Motor neuron (in vitro differentiated cells): ENCODE results near the gene TBCD. TPM values are rescaled to one million over a fixed set of nuclear protein-coding genes. Genes with fewer than 3 reads are reported as not detected.

Experiments used
- ATAC-seq, 8 experiments: fragments of 200-7000 bp; cut with Tn5 transposase; replicated peaks in 6 of 8; 2 replicates each; pipeline ENCODE4 v1.8.0; 2021; ENCODE audit warnings: mild to moderate bottlenecking in 8 of 8, moderate library complexity in 8 of 8
- H3K27ac ChIP-seq, 2 donors: fragments of 250-450 bp; sonication (Bioruptor Pico); 2 replicates each; pipeline ENCODE4 v1.9.0; 2021; ENCODE audit warnings: antibody characterized with exemption in 2 of 2, mild to moderate bottlenecking in 2 of 2, moderate library complexity in 1 of 2
- H3K4me1 ChIP-seq, 2 donors: fragments of 250-450 bp; sonication (Bioruptor Pico); replicated peaks in 1 of 2; 2 replicates each; pipeline ENCODE4 v1.6.1; 2021; ENCODE audit warnings: antibody characterized with exemption in 2 of 2, mild to moderate bottlenecking in 2 of 2, moderate library complexity in 1 of 2
- H3K4me3 ChIP-seq, 5 donors: fragments of 250-450 bp; sonication (Bioruptor Pico); 2 replicates each; pipeline ENCODE4 v1.9.0; 2021; ENCODE audit warnings: antibody characterized with exemption in 5 of 5, mild to moderate bottlenecking in 5 of 5, moderate library complexity in 4 of 5
- WGBS, 10 experiments: fragments of 450-650 bp; shearing (Covaris generic); methylation state at CpG; one replicate each; pipeline ENCODE4 v1.0.0; 2022; 5-methylcytosine and 5-hydroxymethylcytosine counted together
- in situ Hi-C, 9 experiments: fragments of 400-800 bp; cut with MboI; loops; one replicate each; pipeline ENCODE4 v1.15.0; 2021; ENCODE audit warnings: low sequenced_read_pairs in 9 of 9, low pct_unique_long_range_greater_than_20kb in 2 of 9; ENCODE audit not compliant: unreplicated experiment in 9 of 9
- total RNA-seq, 8 experiments: library from RNA; unstranded; fragments of 300-600 nt; gene quantifications; 2 replicates each; pipeline versions ENCODE4 v1.2.3 to v1.2.4, GENCODE V29; 2022

Gene TBCD
- total RNA-seq, 8 experiments from 2014 or later: 27.2 to 94.3 (median 47.2) TPM

GRCh38 chr17:82804442-82805191, 52.8 kb downstream of the TBCD start:
- WGBS, 10 experiments: 44 to 100% (median 90%) methylated on average over 2 to 13 of the region's 27 CpGs; no CpG with 5 or more reads in 5 of the 10 experiments

GRCh38 chr17:82805254-82805653, 53.4 kb downstream of the TBCD start:
- in situ Hi-C loops: no loop called here
- no peak overlapping the region for H3K27ac ChIP-seq
- no peak overlapping the region for H3K4me3 ChIP-seq
- H3K4me1 ChIP-seq: no peaks in the 10 kb centered on the region
- WGBS, 10 experiments: 60 to 100% (median 100%) methylated on average over 1 to 4 of the region's 13 CpGs; no CpG with 5 or more reads in 4 of the 10 experiments
- ATAC-seq: no peak

More at GRCh38 chr17:82804442-82805191, 52.8 kb downstream of the TBCD start:
- Histone ChIP-seq H3K27ac (no peak overlapping the region), H3K4me1 (no peaks in the 10 kb centered on the region), H3K4me3 (no peak overlapping the region)
- ATAC-seq: peak in 2 of 8 experiments; percentile 41 to 85
- in situ Hi-C loops: no loop called here

GRCh38 chr17:82805823-82806222, 54.0 kb downstream of the TBCD start:
- in situ Hi-C loops: no loop called here
- Histone ChIP-seq H3K27ac (no peak overlapping the region), H3K4me3 (no peak overlapping the region), H3K4me1 (no peaks in the 10 kb centered on the region)
- ATAC-seq: no peak
- 40 to 100% (median 88%) methylated on average over 1 to 12 of the region's 19 CpGs; no CpG with 5 or more reads in 4 of the 10 experiments for WGBS, 10 experiments

- no peak overlapping the region for H3K27ac ChIP-seq
- H3K4me3 ChIP-seq: no peak overlapping the region
- WGBS, 10 experiments: no CpG with 5 or more reads among the region's 21 CpGs
- in situ Hi-C loops: no loop called here
- no peaks in the 10 kb centered on the region for H3K4me1 ChIP-seq
- no peak for ATAC-seq
Observed at GRCh38 chr17:82806645-82807044, 54.8 kb downstream of the TBCD start.

DNA sequence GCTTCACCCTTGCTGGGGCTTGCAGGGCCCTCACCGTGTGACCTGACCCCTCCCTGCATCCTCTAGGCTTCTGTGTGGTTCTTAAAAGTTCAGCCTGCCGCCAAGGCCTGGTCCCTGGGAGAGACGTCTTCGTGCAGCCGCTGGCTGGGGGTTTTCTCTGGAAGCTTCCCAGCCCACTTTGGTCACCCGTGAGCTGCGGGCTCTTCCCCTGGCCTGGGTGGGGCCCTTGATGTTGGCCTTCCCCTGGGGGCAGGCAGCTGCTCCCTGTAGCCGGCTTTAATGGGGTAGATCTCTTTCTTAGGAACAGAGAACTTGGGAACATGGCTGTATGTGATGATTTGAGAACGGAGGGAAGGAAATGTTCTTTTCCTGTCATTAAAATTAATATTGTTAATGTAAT, 55.2 kb downstream of the TBCD start:
- H3K27ac ChIP-seq: no peak overlapping the region
- in situ Hi-C loops: no loop called here
- WGBS, 10 experiments: 70 to 100% (median 93%) methylated on average over 1 to 4 of the region's 9 CpGs; no CpG with 5 or more reads in 6 of the 10 experiments
- no peaks in the 10 kb centered on the region for H3K4me1 ChIP-seq
- ATAC-seq: peak in 1 of 8 experiments; percentile 22
- no peak overlapping the region for H3K4me3 ChIP-seq

DNA sequence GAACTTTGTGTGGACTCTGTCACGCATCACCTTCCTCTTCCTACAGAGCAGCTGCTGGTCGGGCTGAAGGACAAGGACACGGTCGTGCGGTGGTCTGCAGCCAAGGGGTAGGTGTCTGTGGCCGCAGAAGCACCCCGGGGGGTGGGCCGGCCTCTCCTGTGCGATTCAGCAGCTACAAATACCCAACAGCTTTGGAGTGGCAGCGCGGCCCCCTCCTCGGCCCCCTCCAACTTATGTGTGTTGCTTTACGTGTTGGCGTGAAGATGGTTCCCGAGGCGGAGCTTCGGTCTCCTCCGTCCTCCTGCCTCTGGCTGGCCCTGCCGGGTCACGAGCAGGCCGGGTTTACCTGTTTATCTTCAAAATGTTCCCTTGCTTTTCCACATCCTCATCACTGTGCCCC, 55.7 kb downstream of the TBCD start:
- Histone ChIP-seq H3K4me1 (no peaks in the 10 kb centered on the region), H3K4me3 (no peak overlapping the region), H3K27ac (no peak overlapping the region)
- in situ Hi-C loops: no loop called here
- WGBS, 10 experiments: 87 to 100% (median 93%) methylated on average over 1 to 18 of the region's 21 CpGs; no CpG with 5 or more reads in 5 of the 10 experiments
- ATAC-seq: no peak

- no peak overlapping the region for H3K27ac ChIP-seq
- no peak overlapping the region for H3K4me3 ChIP-seq
- no peaks in the 10 kb centered on the region for H3K4me1 ChIP-seq
- in situ Hi-C loops: no loop called here
- no peak for ATAC-seq
- WGBS, 10 experiments: 100% methylated on average over 1 of the region's 8 CpGs; no CpG with 5 or more reads in 9 of the 10 experiments
Observed at GRCh38 chr17:82808006-82808405, 56.1 kb downstream of the TBCD start.

- in situ Hi-C loops: no loop called here
- ATAC-seq: peak in 4 of 8 experiments; percentile 13 to 76 (median 32)
- WGBS, 10 experiments: 87 to 100% (median 92%) methylated on average over 2 to 19 of the region's 35 CpGs; no CpG with 5 or more reads in 6 of the 10 experiments
- no peaks in the 10 kb centered on the region for H3K4me1 ChIP-seq
- no peak overlapping the region for H3K27ac ChIP-seq
- no peak overlapping the region for H3K4me3 ChIP-seq
Observed at GRCh38 chr17:82808921-82809905, 57.3 kb downstream of the TBCD start.

DNA sequence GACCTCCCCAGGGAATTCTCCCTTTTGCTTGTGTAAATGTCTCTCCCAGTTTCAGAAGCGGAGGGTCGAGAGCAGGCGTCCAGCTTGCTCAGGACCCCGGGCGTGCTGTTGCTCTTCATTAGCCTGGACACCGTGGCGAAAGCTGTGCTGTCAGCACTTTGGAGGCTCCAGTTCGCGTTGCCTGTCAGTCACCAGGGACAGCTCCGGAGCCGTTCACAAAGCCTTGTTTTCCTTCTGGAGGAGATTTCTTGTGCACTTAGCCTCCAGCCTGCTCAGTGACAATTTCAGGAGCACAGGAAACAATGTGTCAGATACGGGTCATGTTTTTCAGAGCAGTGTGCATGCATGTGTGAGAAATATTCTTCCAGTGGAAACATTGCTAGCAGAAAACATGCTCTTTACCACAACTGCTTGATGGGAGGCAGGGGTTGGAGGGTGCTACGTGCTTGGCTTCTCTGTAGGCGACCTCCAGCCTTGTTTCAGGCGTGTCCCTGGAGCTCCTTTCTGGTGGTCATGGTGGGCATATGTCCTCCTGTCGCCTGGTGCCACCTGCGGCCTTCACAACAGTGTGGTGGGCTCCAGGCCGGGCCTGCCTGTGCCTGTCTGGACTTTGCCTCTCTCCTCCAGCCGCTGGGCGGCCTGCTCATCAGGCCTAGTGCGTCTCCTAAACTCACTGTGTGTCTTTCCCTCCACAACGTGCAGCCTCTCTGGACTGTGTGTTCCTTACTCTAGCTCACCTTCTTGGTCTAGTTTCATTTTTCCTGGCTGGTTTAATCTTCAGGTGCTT, 59.0 kb downstream of the TBCD start:
- no peak overlapping the region for H3K4me3 ChIP-seq
- in situ Hi-C loops: no loop called here
- ATAC-seq: no peak
- H3K27ac ChIP-seq: no peak overlapping the region
- no peaks in the 10 kb centered on the region for H3K4me1 ChIP-seq
- 70 to 100% (median 94%) methylated on average over 1 to 15 of the region's 22 CpGs; no CpG with 5 or more reads in 2 of the 10 experiments for WGBS, 10 experiments

DNA sequence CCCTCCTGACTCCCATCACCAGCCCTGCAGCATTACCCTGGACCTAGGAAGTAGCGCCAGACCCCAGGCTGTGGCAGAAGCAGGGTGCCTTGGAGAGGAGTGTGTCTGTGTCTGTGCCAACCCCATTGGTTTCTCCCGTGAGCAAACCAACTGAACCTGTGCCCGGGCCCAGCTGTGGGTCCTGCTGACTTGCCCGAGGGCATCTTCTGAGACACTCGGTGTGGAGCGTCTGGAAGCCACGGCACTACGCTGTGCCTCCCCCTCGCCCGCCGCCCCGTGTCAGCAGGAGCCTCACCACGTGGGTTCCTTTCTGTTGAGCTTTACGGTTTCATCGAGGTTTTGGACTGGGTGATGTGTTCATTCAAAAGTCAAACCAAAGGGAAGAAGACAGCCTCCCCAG, 60.2 kb downstream of the TBCD start:
- 0 to 100% (median 100%) methylated on average over 1 to 5 of the region's 15 CpGs; no CpG with 5 or more reads in 5 of the 10 experiments for WGBS, 10 experiments
- H3K4me1 ChIP-seq: no peaks in the 10 kb centered on the region
- no peak for ATAC-seq
- in situ Hi-C loops: no loop called here
- H3K4me3 ChIP-seq: no peak overlapping the region
- H3K27ac ChIP-seq: no peak overlapping the region

- no peak overlapping the region for H3K4me3 ChIP-seq
- in situ Hi-C loops: no loop called here
- no peak for ATAC-seq
- WGBS, 10 experiments: 40 to 100% (median 97%) methylated on average over 1 to 10 of the region's 17 CpGs; no CpG with 5 or more reads in 5 of the 10 experiments
- no peak overlapping the region for H3K27ac ChIP-seq
- no peaks in the 10 kb centered on the region for H3K4me1 ChIP-seq
Observed at GRCh38 chr17:82812601-82813000, 60.7 kb downstream of the TBCD start.

- ATAC-seq: no peak
- no peaks in the 10 kb centered on the region for H3K4me1 ChIP-seq
- no peak overlapping the region for H3K27ac ChIP-seq
- no peak overlapping the region for H3K4me3 ChIP-seq
- 81 to 100% (median 91%) methylated on average over 2 to 15 of the region's 23 CpGs for WGBS, 10 experiments
- in situ Hi-C loops: no loop called here
Observed at GRCh38 chr17:82813299-82814051, 61.6 kb downstream of the TBCD start.
